HG03565 (cell line): ENCODE measurements around the gene PPFIBP1.
A peak's percentile ranks its signal among the peaks of the same experiment; 100 is the strongest.
"Not testable (repeated sequence)": the region's sequence is repeated elsewhere in the genome, so short reads cannot be mapped to it uniquely, and the experiment has no call there.

Experiments
- ATAC-seq: cut with Tn5 transposase; IDR thresholded peaks from one replicate; pipeline ENCODE4 v1.9.1; 2021; ENCODE audit warnings: mild to moderate bottlenecking, moderate library complexity; ENCODE audit not compliant: unreplicated experiment

Gene PPFIBP1

DNA sequence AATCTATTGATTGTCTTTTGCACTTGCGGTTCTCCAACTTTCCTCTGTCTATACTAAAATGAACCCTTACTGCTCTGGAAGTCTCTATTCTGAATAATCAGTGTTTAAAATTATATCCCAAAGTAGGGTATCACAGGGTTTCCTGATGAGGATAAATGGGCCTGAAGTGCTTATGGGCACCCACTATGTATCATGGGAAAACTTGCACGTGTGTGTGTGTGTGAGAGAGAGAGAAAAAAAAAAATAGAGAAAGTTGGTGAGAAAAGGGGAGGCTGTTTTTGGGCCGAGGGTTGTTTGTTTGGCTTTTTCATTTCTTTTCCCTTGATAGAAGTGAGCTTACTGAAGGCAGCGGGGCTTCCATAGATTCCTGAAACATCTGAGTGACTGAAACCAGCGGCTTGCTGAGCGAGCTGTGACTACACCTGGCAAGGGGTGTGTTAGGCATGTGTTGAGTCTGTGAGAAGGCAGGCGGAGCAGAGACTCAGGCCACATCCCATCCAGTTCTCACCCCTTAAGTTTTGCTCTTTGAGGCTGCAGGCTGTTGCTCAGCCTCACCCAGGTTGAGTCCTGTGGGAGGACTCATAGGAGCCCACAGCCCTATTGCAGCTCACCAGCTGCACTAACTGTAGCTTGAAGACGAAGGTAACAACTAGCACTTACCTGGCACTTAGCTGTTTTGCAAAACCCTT lies 17.2 kb downstream of the PPFIBP1 start:
- no peak for ATAC-seq

DNA sequence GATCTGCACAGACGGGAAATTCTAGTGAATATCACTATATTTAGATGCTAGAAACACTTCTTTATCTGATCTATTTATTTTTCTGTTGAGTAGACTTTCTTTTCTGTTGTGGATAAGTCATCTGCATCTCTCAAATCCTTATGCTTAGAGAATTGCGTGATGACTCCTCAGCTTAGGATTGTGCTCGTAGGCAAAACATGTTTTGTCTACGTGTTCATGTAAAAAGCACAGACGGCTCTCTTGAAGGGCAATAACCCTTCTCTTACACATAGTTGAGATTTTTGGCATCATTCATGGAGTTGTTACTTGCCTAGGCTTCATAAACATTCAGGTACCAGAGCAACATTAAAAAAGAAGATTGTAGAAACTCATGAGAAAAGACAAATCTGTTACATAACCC lies 18.6 kb downstream of the PPFIBP1 start:
- ATAC-seq, result no peak

- not testable (repeated sequence) for ATAC-seq
Measured at GRCh38 chr12:27544858-27545257, 20.9 kb downstream of the PPFIBP1 start.

DNA sequence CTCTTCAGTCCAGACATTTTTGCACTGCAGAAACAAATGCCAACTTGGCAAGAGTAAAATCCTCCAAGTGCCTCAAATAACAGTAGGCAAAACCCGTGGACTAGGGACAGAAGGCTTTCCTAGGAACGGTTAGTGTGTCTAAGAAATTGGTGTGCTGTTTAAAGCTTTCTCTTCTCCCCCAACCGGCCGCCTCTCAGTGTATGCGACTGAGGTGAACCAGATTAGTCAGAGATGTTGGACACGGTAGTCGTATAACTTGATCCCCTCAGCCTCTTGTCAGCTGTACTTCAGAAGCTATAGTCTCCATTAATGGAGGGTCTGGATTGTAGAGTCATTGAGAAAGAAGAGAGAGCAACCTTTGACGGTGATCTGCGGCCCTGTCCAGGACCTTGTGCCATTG lies 21.7 kb downstream of the PPFIBP1 start:
- ATAC-seq, result no peak

- no peak for ATAC-seq
Measured at GRCh38 chr12:27547592-27547991, 23.6 kb downstream of the PPFIBP1 start.

- no peak for ATAC-seq
Measured at GRCh38 chr12:27548301-27549199, 24.5 kb downstream of the PPFIBP1 start.

GRCh38 chr12:27549236-27549800 lies 25.3 kb downstream of the PPFIBP1 start:
- no peak for ATAC-seq

- no peak for ATAC-seq
Measured at GRCh38 chr12:27549801-27550652, 26.0 kb downstream of the PPFIBP1 start.

DNA sequence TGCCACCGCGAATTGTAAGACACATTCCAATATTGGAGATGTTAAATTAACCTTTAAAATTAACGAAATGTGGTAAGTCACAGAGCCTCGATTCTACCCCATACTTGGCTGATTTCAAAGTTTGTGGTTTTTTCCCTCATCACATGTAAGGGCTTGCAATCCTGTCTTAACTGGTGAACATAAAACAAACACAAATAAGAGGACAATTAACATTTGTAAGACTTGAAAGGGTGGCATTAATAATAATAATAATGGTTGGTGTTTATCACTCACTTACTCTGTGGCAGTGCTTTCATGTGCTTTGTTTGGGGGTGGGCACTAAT lies 26.6 kb downstream of the PPFIBP1 start:
- no peak for ATAC-seq

DNA sequence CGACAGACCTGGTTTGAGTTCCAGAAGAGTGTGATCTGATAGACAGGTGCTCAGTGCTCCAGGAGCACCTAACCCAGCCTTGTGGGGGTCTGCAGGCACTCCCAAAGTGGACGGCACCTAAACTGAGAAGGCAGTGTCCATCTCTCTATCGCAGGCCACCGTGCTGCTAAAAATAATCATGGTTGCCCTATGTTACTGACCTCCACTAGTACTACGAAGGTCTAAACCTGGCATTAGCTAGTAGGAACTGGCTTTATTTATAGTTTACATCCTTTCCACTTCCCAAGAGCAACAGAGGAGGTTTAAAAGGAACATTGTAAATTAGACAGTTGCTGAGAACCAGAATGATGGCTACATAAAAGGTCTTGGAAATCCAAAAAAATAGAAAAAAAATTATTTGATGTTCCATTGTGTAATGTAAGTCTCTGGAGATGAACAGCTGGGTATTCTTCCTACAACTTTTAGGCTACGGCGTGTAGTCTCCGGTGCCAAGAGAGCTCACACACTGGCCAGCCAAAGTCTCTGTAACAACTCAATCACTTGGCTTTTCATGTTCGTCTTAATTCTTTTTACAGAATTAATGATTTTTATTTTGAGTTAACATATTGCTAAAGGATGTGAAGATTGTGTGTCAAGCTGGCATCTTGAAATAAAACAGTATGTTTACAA lies 27.3 kb downstream of the PPFIBP1 start:
- no peak for ATAC-seq

GRCh38 chr12:27552235-27552634 lies 28.2 kb downstream of the PPFIBP1 start:
- no peak for ATAC-seq

DNA sequence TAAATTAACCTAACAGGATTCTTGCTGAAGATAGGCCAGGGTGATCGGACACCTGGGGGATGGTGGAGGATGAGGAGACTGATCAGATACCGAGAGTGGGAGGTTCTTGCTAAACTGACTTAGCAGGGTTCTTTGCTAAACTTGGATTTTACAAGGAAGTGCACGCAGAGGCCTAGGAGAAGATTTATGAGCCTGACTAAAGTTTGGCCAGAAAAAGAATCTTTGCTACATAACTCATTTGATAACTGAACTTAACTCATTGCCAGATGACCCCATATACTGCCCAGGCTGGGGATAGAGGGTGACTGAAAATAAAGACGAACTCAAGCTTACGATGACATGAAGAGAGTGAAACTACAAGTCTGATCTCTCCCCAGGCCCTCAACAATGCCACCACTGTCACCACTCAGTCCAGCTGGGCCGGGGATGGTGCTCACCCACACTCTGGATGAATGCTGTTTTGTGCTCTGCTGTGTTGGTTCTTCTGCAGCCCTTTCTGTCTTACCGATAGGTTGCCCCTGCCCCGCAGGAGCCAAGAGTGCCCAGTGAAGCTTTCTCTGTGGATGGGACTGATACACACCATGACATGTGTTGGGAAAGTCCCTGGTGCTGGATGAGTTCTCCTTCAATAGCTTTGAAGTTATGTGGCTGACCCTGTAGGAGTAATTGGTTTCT lies 29.0 kb downstream of the PPFIBP1 start:
- no peak for ATAC-seq

DNA sequence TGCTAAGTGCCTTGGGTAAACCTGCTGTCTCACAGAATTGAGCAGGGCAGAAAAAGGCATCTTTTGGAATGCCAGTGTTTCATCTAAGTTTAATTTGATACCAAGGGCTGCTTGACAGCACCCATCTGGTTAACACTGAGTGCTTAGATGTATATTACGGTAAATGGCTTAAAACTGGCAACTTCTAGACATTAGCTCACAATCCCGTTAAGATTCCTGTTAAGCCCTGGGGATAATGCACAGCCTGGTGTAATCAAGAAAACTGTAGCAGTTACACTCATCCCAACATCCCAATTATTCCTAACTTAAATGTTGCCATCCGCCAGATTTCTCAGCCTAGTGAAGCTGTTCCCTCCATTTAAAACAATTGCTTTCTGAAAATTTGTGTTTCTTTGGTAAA lies 29.9 kb downstream of the PPFIBP1 start:
- ATAC-seq, result no peak

- ATAC-seq, result no peak
Measured at GRCh38 chr12:27554421-27555186, 30.6 kb downstream of the PPFIBP1 start.

GRCh38 chr12:27555361-27555760 lies 31.4 kb downstream of the PPFIBP1 start:
- ATAC-seq, result no peak

- ATAC-seq, result peak; percentile 54
Measured at GRCh38 chr12:27555925-27556778, 32.1 kb downstream of the PPFIBP1 start.

GRCh38 chr12:27560126-27560525 lies 36.1 kb downstream of the PPFIBP1 start:
- ATAC-seq, result no peak
